ENCODE data around the gene FBXW8.
A peak's percentile ranks its signal among the peaks of the same experiment; 100 is the strongest.

The FBXW8 gene

GRCh38 chr12:117063162-117063911 lies 152.6 kb downstream of the FBXW8 start:
- Histone ChIP-seq H4K20me1 (ENCODE audit: control insufficient read depth, insufficient read depth, low read depth, low read length) (no peaks in the 10 kb centered on the region), H3K4me3 (ENCODE audit: low read length) (peak overlapping the region; percentile 41), H3K4me2 (ENCODE audit: low read length) (peak overlapping the region; percentile 62), H3K9me3 (ENCODE audit: control insufficient read depth, insufficient read depth, low read length) (no peaks in the 10 kb centered on the region), H3F3A (ENCODE audit: control insufficient read depth, insufficient read depth) (0 out of 2 replicates have a peak, but pooled peaks cover 5% of the 10 kb centered on the region), H3K9me2 (replicated peaks; ENCODE audit: control insufficient read depth, low read length) (no peaks in the 10 kb centered on the region), H3K79me2 (ENCODE audit: control insufficient read depth, low read length) (no peaks in the 10 kb centered on the region), H3K27me3 (ENCODE audit: control insufficient read depth, low read length) (no peaks in the 10 kb centered on the region), H3K4me1 (ENCODE audit: control insufficient read depth, low read length) (peaks cover 25% of the 10 kb centered on the region), H3K27ac (ENCODE audit: low read depth, low read length) (peak overlapping the region; percentile 54), H3K36me3 (ENCODE audit: control insufficient read depth, low read length) (no peaks in the 10 kb centered on the region)
- TF ChIP-seq, protein P1, sequence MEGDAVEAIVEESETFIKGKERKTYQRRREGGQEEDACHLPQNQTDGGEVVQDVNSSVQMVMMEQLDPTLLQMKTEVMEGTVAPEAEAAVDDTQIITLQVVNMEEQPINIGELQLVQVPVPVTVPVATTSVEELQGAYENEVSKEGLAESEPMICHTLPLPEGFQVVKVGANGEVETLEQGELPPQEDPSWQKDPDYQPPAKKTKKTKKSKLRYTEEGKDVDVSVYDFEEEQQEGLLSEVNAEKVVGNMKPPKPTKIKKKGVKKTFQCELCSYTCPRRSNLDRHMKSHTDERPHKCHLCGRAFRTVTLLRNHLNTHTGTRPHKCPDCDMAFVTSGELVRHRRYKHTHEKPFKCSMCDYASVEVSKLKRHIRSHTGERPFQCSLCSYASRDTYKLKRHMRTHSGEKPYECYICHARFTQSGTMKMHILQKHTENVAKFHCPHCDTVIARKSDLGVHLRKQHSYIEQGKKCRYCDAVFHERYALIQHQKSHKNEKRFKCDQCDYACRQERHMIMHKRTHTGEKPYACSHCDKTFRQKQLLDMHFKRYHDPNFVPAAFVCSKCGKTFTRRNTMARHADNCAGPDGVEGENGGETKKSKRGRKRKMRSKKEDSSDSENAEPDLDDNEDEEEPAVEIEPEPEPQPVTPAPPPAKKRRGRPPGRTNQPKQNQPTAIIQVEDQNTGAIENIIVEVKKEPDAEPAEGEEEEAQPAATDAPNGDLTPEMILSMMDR (IDR thresholded peaks at IDR 0.05; ENCODE audit: low read depth, low read length, poor library complexity, severe bottlenecking): no peak
- TF ChIP-seq EZH2phosphoT487 (IDR thresholded peaks at IDR 0.05; ENCODE audit: borderline replicate concordance, low read length): no peak

- Histone ChIP-seq H3K27me3 (ENCODE audit: control insufficient read depth, low read length) (no peaks in the 10 kb centered on the region), H4K20me1 (ENCODE audit: control insufficient read depth, insufficient read depth, low read depth, low read length) (no peaks in the 10 kb centered on the region), H3K4me1 (ENCODE audit: control insufficient read depth, low read length) (peaks cover 19% of the 10 kb centered on the region), H3K9me2 (replicated peaks; ENCODE audit: control insufficient read depth, low read length) (no peaks in the 10 kb centered on the region), H3K4me3 (ENCODE audit: low read length) (no peak overlapping the region), H3K4me2 (ENCODE audit: low read length) (no peak overlapping the region), H3K27ac (ENCODE audit: low read depth, low read length) (0 out of 2 replicates have a peak overlapping the region, but pooled peaks have one; percentile 54), H3K36me3 (ENCODE audit: control insufficient read depth, low read length) (no peaks in the 10 kb centered on the region), H3K9me3 (ENCODE audit: control insufficient read depth, insufficient read depth, low read length) (no peaks in the 10 kb centered on the region), H3F3A (ENCODE audit: control insufficient read depth, insufficient read depth) (0 out of 2 replicates have a peak, but pooled peaks cover 5% of the 10 kb centered on the region), H3K79me2 (ENCODE audit: control insufficient read depth, low read length) (no peaks in the 10 kb centered on the region)
- TF ChIP-seq, protein P1 (IDR thresholded peaks at IDR 0.05; ENCODE audit: low read depth, low read length, poor library complexity, severe bottlenecking): no peak
- no peak for TF ChIP-seq EZH2phosphoT487 (IDR thresholded peaks at IDR 0.05; ENCODE audit: borderline replicate concordance, low read length)
Measured at GRCh38 chr12:117064049-117064448, 153.3 kb downstream of the FBXW8 start.

DNA sequence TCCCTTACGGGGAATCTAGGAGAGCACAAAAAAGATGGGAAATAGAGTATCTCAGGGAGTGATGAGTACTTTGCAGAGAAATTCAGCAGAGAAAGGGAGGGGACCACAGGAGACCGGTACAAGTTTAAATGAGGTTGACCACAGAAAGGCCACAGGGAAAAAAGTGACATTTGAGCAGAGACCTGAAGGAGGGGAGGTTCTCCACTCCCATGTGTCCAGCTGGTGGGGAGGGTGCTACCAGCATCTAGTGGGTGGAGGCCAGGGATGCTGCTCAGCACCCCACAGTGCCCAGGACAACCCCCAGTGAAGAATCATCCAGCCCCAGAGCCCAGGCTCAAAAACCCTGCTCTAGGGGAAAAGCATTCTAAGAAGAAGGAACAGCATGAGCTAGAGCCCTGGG lies 153.8 kb downstream of the FBXW8 start:
- 0 out of 2 replicates have a peak, but pooled peaks cover 5% of the 10 kb centered on the region for H3F3A ChIP-seq (ENCODE audit: control insufficient read depth, insufficient read depth)
- no peaks in the 10 kb centered on the region for H3K36me3 ChIP-seq (ENCODE audit: control insufficient read depth, low read length)
- no peak overlapping the region for H3K4me3 ChIP-seq (ENCODE audit: low read length)
- no peaks in the 10 kb centered on the region for H4K20me1 ChIP-seq (ENCODE audit: control insufficient read depth, insufficient read depth, low read depth, low read length)
- no peaks in the 10 kb centered on the region for H3K79me2 ChIP-seq (ENCODE audit: control insufficient read depth, low read length)
- H3K4me2 ChIP-seq (ENCODE audit: low read length): no peak overlapping the region
- H3K27ac ChIP-seq (ENCODE audit: low read depth, low read length): no peak overlapping the region
- no peaks in the 10 kb centered on the region for H3K9me2 ChIP-seq (replicated peaks; ENCODE audit: control insufficient read depth, low read length)
- no peak for TF ChIP-seq EZH2phosphoT487 (IDR thresholded peaks at IDR 0.05; ENCODE audit: borderline replicate concordance, low read length)
- TF ChIP-seq, protein P1 (IDR thresholded peaks at IDR 0.05; ENCODE audit: low read depth, low read length, poor library complexity, severe bottlenecking): no peak
- H3K27me3 ChIP-seq (ENCODE audit: control insufficient read depth, low read length): no peaks in the 10 kb centered on the region
- H3K4me1 ChIP-seq (ENCODE audit: control insufficient read depth, low read length): peaks cover 19% of the 10 kb centered on the region
- H3K9me3 ChIP-seq (ENCODE audit: control insufficient read depth, insufficient read depth, low read length): no peaks in the 10 kb centered on the region
